Upper lobe of left lung (tissue), 6 donors: ENCODE results near the gene PDZD2. TPM values are rescaled to one million over a fixed set of nuclear protein-coding genes. Genes with fewer than 3 reads are reported as not detected.

Source experiments
- ATAC-seq, 2 donors: fragments of 200-7000 bp; cut with Tn5 transposase; one replicate each; pipeline ENCODE4 v1.9.1; 2022; ENCODE audit warnings: mild to moderate bottlenecking in 2 of 2, moderate library complexity in 2 of 2; ENCODE audit not compliant: low FRiP score in 2 of 2
- DNase-seq, 2 donors: peaks; one replicate each; pipeline ENCODE4 v3.0.0-alpha.2; 2019 to 2020
- H3K27ac ChIP-seq, 4 donors: fragments of 200-600 bp; sonication (generic); one replicate each; pipeline ENCODE4 v1.5.1; 2016 to 2019
- H3K27me3 ChIP-seq, 4 donors: fragments of 200-600 bp; sonication (generic); one replicate each; pipeline ENCODE4 v1.5.1; 2017 to 2019
- H3K36me3 ChIP-seq, 4 donors: fragments of 200-600 bp; sonication (generic); one replicate each; pipeline ENCODE4 v1.5.1; 2016 to 2019
- H3K4me1 ChIP-seq, 4 donors: fragments of 200-600 bp; sonication (generic); one replicate each; pipeline ENCODE4 v1.5.1; 2018 to 2019
- H3K4me3 ChIP-seq, 4 donors: fragments of 200-600 bp; sonication (generic); one replicate each; pipeline ENCODE4 v1.5.1; 2017 to 2019; ENCODE audit warnings: mild to moderate bottlenecking in 2 of 4, moderate library complexity in 1 of 4
- H3K9me3 ChIP-seq, 4 donors: fragments of 200-600 bp; sonication (generic); one replicate each; pipeline ENCODE4 v1.5.1; 2018 to 2019
- CTCF ChIP-seq, 6 experiments: fragments of 450-650 bp in 4 of 6; fragments of 200-600 bp in 2 of 6; sonication (generic) in 2 of 6; IDR thresholded peaks; one replicate each; pipeline ENCODE4 v1.5.1; 2016 to 2019; ENCODE audit warnings: antibody characterized with exemption in 6 of 6
- EP300 ChIP-seq, 4 donors: sonication (generic); formaldehyde crosslinking; IDR thresholded peaks; one replicate each; pipeline ENCODE4 v1.5.1; 2017; ENCODE audit warnings: antibody characterized with exemption in 4 of 4, control low read depth in 2 of 4
- POLR2A ChIP-seq, 4 donors: fragments of 450-650 bp; IDR thresholded peaks; one replicate each; pipeline ENCODE4 v1.5.1; 2016 to 2017; ENCODE audit warnings: antibody characterized with exemption in 4 of 4, mild to moderate bottlenecking in 2 of 4
- POLR2AphosphoS5 ChIP-seq, 2 donors: sonication (generic); formaldehyde crosslinking; IDR thresholded peaks; one replicate each; pipeline ENCODE4 v1.5.1; 2017; ENCODE audit warnings: antibody characterized with exemption in 2 of 2
- WGBS, 2 donors: methylation state at CpG; one replicate each; pipeline ENCODE4 v1.1.5; 2017 to 2018; 5-methylcytosine and 5-hydroxymethylcytosine counted together
- total RNA-seq, 6 donors: library from RNA; depleted of rRNA in 4 of 6; stranded (reverse); fragments of >200 nt in 4 of 6; gene quantifications; one replicate each; pipeline versions ENCODE4 v1.1.0 to v1.2.1, GENCODE V29; 2016 to 2021
- donor health status: DM: no; HTN: no; CAD: no; lungs with moderate emphysema.
- donor health status: DM: no; HTN: yes; CAD: no; lungs with severe emphysema.

PDZD2 gene
- total RNA-seq, 6 donors from 2014 or later: 53.4 to 73.6 (median 68.4) TPM

GRCh38 chr5:31635446-31635845, 3.5 kb upstream of the PDZD2 start:
- ATAC-seq: no peak
- Histone ChIP-seq H3K4me3 (no peak overlapping the region), H3K9me3 (no peaks in the 10 kb centered on the region), H3K27ac (no peak overlapping the region), H3K27me3 (peaks cover 0 to 6% (median 3%) of the 10 kb centered on the region in 4 donors), H3K36me3 (no peaks in the 10 kb centered on the region), H3K4me1 (peaks cover 13 to 22% (median 14%) of the 10 kb centered on the region in 4 donors)
- TF ChIP-seq POLR2A (IDR thresholded peaks at IDR 0.05) (no peak), EP300 (IDR thresholded peaks at IDR 0.05) (no peak), CTCF (IDR thresholded peaks at IDR 0.05) (no peak), POLR2AphosphoS5 (IDR thresholded peaks at IDR 0.05) (no peak)
- WGBS, 2 donors: 43 to 58% methylated on average over 1 of the region's 1 CpG
- DNase-seq: no peak

- H3K9me3 ChIP-seq: no peaks in the 10 kb centered on the region
- ATAC-seq: no peak
- no peak for TF ChIP-seq POLR2A (IDR thresholded peaks at IDR 0.05)
- TF ChIP-seq EP300 (IDR thresholded peaks at IDR 0.05): no peak
- H3K27ac ChIP-seq: no peak overlapping the region
- peaks cover 0 to 6% (median 3%) of the 10 kb centered on the region in 4 donors for H3K27me3 ChIP-seq
- WGBS, 2 donors: 90 to 92% methylated on average over 6 of the region's 6 CpGs
- no peak for DNase-seq
- peaks cover 13 to 22% (median 14%) of the 10 kb centered on the region in 4 donors for H3K4me1 ChIP-seq
- no peak overlapping the region for H3K4me3 ChIP-seq
- no peaks in the 10 kb centered on the region for H3K36me3 ChIP-seq
Observed at GRCh38 chr5:31637851-31638250, 1.1 kb upstream of the PDZD2 start.

DNA sequence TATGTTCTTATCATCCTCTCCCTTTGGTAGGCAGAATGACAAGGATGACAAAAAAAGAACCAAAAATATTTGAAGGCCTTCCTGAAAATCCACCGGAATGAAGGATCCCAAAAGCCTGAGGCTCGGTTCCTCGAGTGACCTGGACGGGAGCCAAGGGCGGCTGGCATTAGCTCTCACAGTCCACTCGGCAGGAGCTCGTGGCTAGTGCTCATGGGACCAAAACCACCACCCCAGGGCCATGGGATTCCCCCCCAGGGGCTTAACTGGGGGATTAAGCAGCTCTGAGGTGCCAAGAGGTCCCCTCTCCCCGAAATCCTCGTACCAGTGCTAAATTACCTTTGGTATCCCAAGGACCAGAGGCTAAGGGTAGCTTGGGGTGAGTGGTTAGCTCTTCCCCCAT, 586 bp upstream of the PDZD2 start:
- H3K9me3 ChIP-seq: no peaks in the 10 kb centered on the region
- peak overlapping the region; percentile 56 to 87 (median 62) for H3K4me3 ChIP-seq
- peaks cover 13 to 22% (median 14%) of the 10 kb centered on the region in 4 donors for H3K4me1 ChIP-seq
- H3K27ac ChIP-seq: peak overlapping the region in 3 of 4 donors; percentile 34 to 68 (median 34)
- H3K36me3 ChIP-seq: no peaks in the 10 kb centered on the region
- peaks cover 0 to 6% (median 3%) of the 10 kb centered on the region in 4 donors for H3K27me3 ChIP-seq
- 15 to 18% methylated on average over 9 of the region's 9 CpGs for WGBS, 2 donors
- TF ChIP-seq EP300 (IDR thresholded peaks at IDR 0.05): no peak
- TF ChIP-seq POLR2AphosphoS5 (IDR thresholded peaks at IDR 0.05): no peak
- no peak for TF ChIP-seq CTCF (IDR thresholded peaks at IDR 0.05)
- no peak for DNase-seq
- no peak for ATAC-seq

- DNase-seq (no peak), ATAC-seq (no peak)
- TF ChIP-seq CTCF (IDR thresholded peaks at IDR 0.05) (no peak), POLR2AphosphoS5 (IDR thresholded peaks at IDR 0.05) (no peak), EP300 (IDR thresholded peaks at IDR 0.05) (no peak), POLR2A (IDR thresholded peaks at IDR 0.05) (no peak)
- Histone ChIP-seq H3K27me3 (peaks cover 0 to 6% (median 3%) of the 10 kb centered on the region in 4 donors), H3K4me1 (peaks cover 13 to 22% (median 14%) of the 10 kb centered on the region in 4 donors), H3K27ac (peak overlapping the region in 1 of 4 donors; percentile 68), H3K9me3 (no peaks in the 10 kb centered on the region), H3K36me3 (no peaks in the 10 kb centered on the region), H3K4me3 (peak overlapping the region; percentile 23 to 87 (median 60))
- WGBS, 2 donors: 17 to 33% methylated on average over 19 to 46 of the region's 50 CpGs
Observed at GRCh38 chr5:31639481-31640411, 815 bp downstream of the PDZD2 start.

- Histone ChIP-seq H3K27ac (no peak overlapping the region), H3K4me1 (peaks cover 13 to 22% (median 14%) of the 10 kb centered on the region in 4 donors), H3K36me3 (no peaks in the 10 kb centered on the region), H3K4me3 (no peak overlapping the region), H3K9me3 (no peaks in the 10 kb centered on the region), H3K27me3 (peaks cover 0 to 6% (median 3%) of the 10 kb centered on the region in 4 donors)
- no peak for ATAC-seq
- TF ChIP-seq EP300 (IDR thresholded peaks at IDR 0.05) (no peak), POLR2A (IDR thresholded peaks at IDR 0.05) (no peak), CTCF (IDR thresholded peaks at IDR 0.05) (no peak), POLR2AphosphoS5 (IDR thresholded peaks at IDR 0.05) (no peak)
- DNase-seq: no peak
- 100% methylated on average over 1 of the region's 1 CpG for WGBS, 2 donors
Observed at GRCh38 chr5:31640573-31640972, 1.6 kb downstream of the PDZD2 start.
